HEK293 (cell line): ENCODE data around the gene RGS9.

ENCODE experiments used
- CTCF ChIA-PET: fragments of 350-600 bp; formaldehyde crosslinking; extraction: SDS; loops from one replicate; lab custom pipeline; 2021; ENCODE audit warnings: antibody characterized with exemption; lab: Yijun Ruan, JAX
- POLR2A ChIA-PET: fragments of 300-600 bp; formaldehyde crosslinking; extraction: SDS; loops from one replicate; lab custom pipeline; 2020; ENCODE audit warnings: antibody characterized with exemption, inconsistent platforms; lab: Yijun Ruan, JAX
- H3K27ac ChIP-seq: fragments of 200-500 bp; sonication (Bioruptor generic); 2 replicates; pipeline ENCODE4 v1.5.1; 2014; ENCODE audit warnings: low read depth, low read length, control low read depth, inconsistent platforms; ENCODE audit errors: extremely low read depth
- H3K36me3 ChIP-seq, 2 experiments: fragments of 200-500 bp in 1 of 2; sonication (Bioruptor generic) in 1 of 2; 1 replicate in 1 of 2; 2 replicates in 1 of 2; pipeline ENCODE4 v1.5.1; 2014 to 2017; ENCODE audit warnings: inconsistent platforms in 2 of 2, low read length in 2 of 2; ENCODE audit not compliant: control insufficient read depth in 2 of 2, insufficient read depth in 1 of 2
- H3K4me1 ChIP-seq: fragments of 200-500 bp; sonication (Bioruptor generic); 2 replicates; pipeline ENCODE4 v1.5.1; 2014; ENCODE audit warnings: mild to moderate bottlenecking, low read length, inconsistent platforms; ENCODE audit not compliant: control insufficient read depth, insufficient read depth
- H3K4me3 ChIP-seq: 2 replicates; pipeline ENCODE4 v1.5.1; 2011; ENCODE audit warnings: low read depth, mild to moderate bottlenecking, control low read depth, low read length, moderate library complexity
- H3K9me3 ChIP-seq: fragments of 200-500 bp; sonication (Bioruptor generic); 2 replicates; pipeline ENCODE4 v1.5.1; 2014; ENCODE audit warnings: low read depth, low read length, inconsistent platforms; ENCODE audit not compliant: control insufficient read depth, insufficient read depth
- BCL11A ChIP-seq: fragments of 450-650 bp; formaldehyde crosslinking; IDR thresholded peaks from 2 replicates; pipeline ENCODE4 v1.5.1; 2016; ENCODE audit warnings: low read depth, missing biosample characterization, missing genetic modification characterization
- GLI2 ChIP-seq: fragments of 450-650 bp; formaldehyde crosslinking; IDR thresholded peaks from 2 replicates; pipeline ENCODE4; 2017; ENCODE audit warnings: missing biosample characterization, missing genetic modification characterization, low read depth, borderline replicate concordance
- KLF1 ChIP-seq: fragments of 450-650 bp; formaldehyde crosslinking; IDR thresholded peaks from 2 replicates; pipeline ENCODE4 v1.5.1; 2016; ENCODE audit warnings: missing biosample characterization, missing genetic modification characterization
- KLF8 ChIP-seq: fragments of 450-650 bp; formaldehyde crosslinking; IDR thresholded peaks from 2 replicates; pipeline ENCODE4 v1.5.1; 2016; ENCODE audit warnings: missing biosample characterization, missing genetic modification characterization
- MEIS1 ChIP-seq: sonication (generic); formaldehyde crosslinking; IDR thresholded peaks from 2 replicates; pipeline ENCODE4 v1.8.1; 2022; ENCODE audit warnings: missing genetic modification reagents, mild to moderate bottlenecking, borderline replicate concordance
- SP7 ChIP-seq: fragments of 450-650 bp; formaldehyde crosslinking; IDR thresholded peaks from 2 replicates; pipeline ENCODE4 v1.5.1; 2016; ENCODE audit warnings: missing biosample characterization, missing genetic modification characterization
- TCF7L2 ChIP-seq: IDR thresholded peaks from 2 replicates; pipeline ENCODE4 v1.6.1; 2011; ENCODE audit warnings: low read depth, mild to moderate bottlenecking, inconsistent platforms, low read length, moderate library complexity, borderline replicate concordance
- ZBTB7A ChIP-seq: fragments of 450-650 bp; formaldehyde crosslinking; IDR thresholded peaks from 2 replicates; pipeline ENCODE4 v1.5.1; 2016; ENCODE audit warnings: low read depth, missing biosample characterization, missing genetic modification characterization
- ZIC2 ChIP-seq: fragments of 450-650 bp; formaldehyde crosslinking; IDR thresholded peaks from 2 replicates; pipeline ENCODE4 v1.5.1; 2016; ENCODE audit warnings: missing biosample characterization, missing genetic modification characterization
- ZNF133 ChIP-seq: fragments of 450-650 bp; formaldehyde crosslinking; IDR thresholded peaks from 2 replicates; pipeline ENCODE4 v1.5.1; 2016; ENCODE audit warnings: missing biosample characterization, missing genetic modification characterization
- ZNF140 ChIP-seq: fragments of 450-650 bp; formaldehyde crosslinking; IDR thresholded peaks from 2 replicates; pipeline ENCODE4 v1.5.1; 2016; ENCODE audit warnings: missing biosample characterization, missing genetic modification characterization
- ZNF155 ChIP-seq: fragments of 450-650 bp; formaldehyde crosslinking; IDR thresholded peaks from 2 replicates; pipeline ENCODE4 v1.5.1; 2016; ENCODE audit warnings: missing biosample characterization, missing genetic modification characterization
- ZNF169 ChIP-seq: fragments of 450-650 bp; formaldehyde crosslinking; IDR thresholded peaks from 2 replicates; pipeline ENCODE4 v1.5.1; 2016; ENCODE audit warnings: missing biosample characterization, missing genetic modification characterization
- ZNF202 ChIP-seq: fragments of 450-650 bp; formaldehyde crosslinking; IDR thresholded peaks from 2 replicates; pipeline ENCODE4 v1.5.1; 2016; ENCODE audit warnings: missing biosample characterization, missing genetic modification characterization, borderline replicate concordance
- ZNF354C ChIP-seq: fragments of 450-650 bp; formaldehyde crosslinking; IDR thresholded peaks from 2 replicates; pipeline ENCODE4 v1.5.1; 2016; ENCODE audit warnings: missing biosample characterization, missing genetic modification characterization, low read depth, borderline replicate concordance
- ZNF433 ChIP-seq: fragments of 450-650 bp; formaldehyde crosslinking; IDR thresholded peaks from 2 replicates; pipeline ENCODE4 v1.5.1; 2016; ENCODE audit warnings: missing biosample characterization, missing genetic modification characterization, low read depth
- ZNF514 ChIP-seq: fragments of 450-650 bp; formaldehyde crosslinking; IDR thresholded peaks from 2 replicates; pipeline ENCODE4 v1.5.1; 2016; ENCODE audit warnings: missing biosample characterization, missing genetic modification characterization
- ZNF571 ChIP-seq: fragments of 450-650 bp; formaldehyde crosslinking; IDR thresholded peaks from 2 replicates; pipeline ENCODE4 v1.5.0; 2017; ENCODE audit warnings: missing biosample characterization, missing genetic modification characterization
- ZNF600 ChIP-seq: fragments of 450-650 bp; formaldehyde crosslinking; IDR thresholded peaks from 2 replicates; pipeline ENCODE4 v1.5.1; 2016; ENCODE audit warnings: missing biosample characterization, missing genetic modification characterization
- ZNF658 ChIP-seq: fragments of 450-650 bp; formaldehyde crosslinking; IDR thresholded peaks from 2 replicates; pipeline ENCODE4; 2016; ENCODE audit warnings: missing biosample characterization, missing genetic modification characterization
- TF ChIP-seq, protein P1 (sequence below): fragments of 450-650 bp; formaldehyde crosslinking; IDR thresholded peaks from 2 replicates; pipeline ENCODE4 v1.5.1; 2016; ENCODE audit warnings: missing biosample characterization, missing genetic modification characterization
- TF ChIP-seq, protein P2 (sequence below): fragments of 450-650 bp; IDR thresholded peaks from 2 replicates; pipeline ENCODE4 v1.5.1; 2018; ENCODE audit warnings: missing biosample characterization, mild to moderate bottlenecking, missing genetic modification characterization
- TF ChIP-seq, protein P3 (sequence below): fragments of 450-650 bp; formaldehyde crosslinking; IDR thresholded peaks from 2 replicates; pipeline ENCODE4 v1.5.1; 2017; ENCODE audit warnings: missing biosample characterization, missing genetic modification characterization
- TF ChIP-seq, protein P4 (sequence below): fragments of 450-650 bp; formaldehyde crosslinking; IDR thresholded peaks from 2 replicates; pipeline ENCODE4 v1.5.1; 2016; ENCODE audit warnings: missing biosample characterization, missing genetic modification characterization, borderline replicate concordance

The RGS9 gene

DNA sequence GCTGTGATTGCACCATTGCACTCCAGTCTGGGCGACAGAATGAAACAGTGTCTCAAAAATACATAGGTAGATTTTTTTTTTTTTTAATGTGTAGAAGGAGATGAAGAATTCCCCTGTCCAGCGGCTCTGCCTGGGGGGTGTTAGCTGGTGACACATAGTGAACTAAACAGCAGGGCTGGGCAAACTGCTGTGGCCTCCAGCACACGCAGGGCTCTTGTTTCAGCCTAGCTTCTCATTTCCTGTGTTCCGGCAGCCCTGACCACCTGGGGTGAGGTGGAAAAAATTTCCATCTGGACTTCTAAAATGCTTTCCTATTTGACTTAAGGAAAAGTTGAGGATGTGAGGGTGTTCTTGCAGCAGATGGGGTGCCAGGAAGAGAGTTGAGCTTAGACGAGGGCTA lies 33.3 kb upstream of the RGS9 start (continued):
- TF ChIP-seq ZNF514 (tag by site-specific recombination) = no peak
- TF ChIP-seq ZNF600 (tag by site-specific recombination) = 0 out of 2 replicates have a peak, but pooled peaks have one; percentile 22
- TF ChIP-seq KLF1 (tag by site-specific recombination) = no peak
- peak; percentile 74 for TF ChIP-seq ZIC2 (tag by site-specific recombination)
- no peak for TF ChIP-seq ZBTB7A (tag by site-specific recombination)

DNA sequence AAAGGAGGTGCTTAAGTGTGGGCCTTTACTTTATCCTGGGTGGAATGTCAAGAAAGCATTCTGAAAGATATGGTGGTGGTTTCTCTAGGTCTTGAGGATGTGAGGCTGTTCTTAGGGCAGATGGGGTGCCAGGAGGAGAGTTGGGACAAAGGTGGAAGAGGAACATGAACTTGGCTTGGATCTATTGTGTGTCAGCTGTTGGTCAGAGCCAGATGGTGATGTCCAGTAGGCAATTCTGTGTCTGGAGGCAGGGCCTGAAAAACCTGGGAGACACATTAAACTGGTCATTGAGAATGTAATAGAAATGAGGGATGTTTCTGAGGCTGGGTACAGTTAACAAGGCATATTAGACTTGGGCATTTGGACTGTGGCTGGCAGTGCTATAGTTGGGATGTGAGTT lies 32.6 kb upstream of the RGS9 start:
- no peaks in the 10 kb centered on the region for H3K9me3 ChIP-seq
- peaks cover 10% of the 10 kb centered on the region; the same call in 1 of the 2 replicates for H3K4me1 ChIP-seq
- H3K4me3 ChIP-seq = no peak overlapping the region
- POLR2A ChIA-PET = interaction anchor here (0.6 kb wide), 1 partner anchor 10 kb away, joined by 3 read pairs; no protein-coding TSS in a partner anchor
- no peak overlapping the region for H3K27ac ChIP-seq
- CTCF ChIA-PET = interaction anchor here (1.0 to 1.6 kb wide), 2 partner anchors 99 to 127 kb away, joined by 3 read pairs; no protein-coding TSS in a partner anchor
- TF ChIP-seq, protein P1, sequence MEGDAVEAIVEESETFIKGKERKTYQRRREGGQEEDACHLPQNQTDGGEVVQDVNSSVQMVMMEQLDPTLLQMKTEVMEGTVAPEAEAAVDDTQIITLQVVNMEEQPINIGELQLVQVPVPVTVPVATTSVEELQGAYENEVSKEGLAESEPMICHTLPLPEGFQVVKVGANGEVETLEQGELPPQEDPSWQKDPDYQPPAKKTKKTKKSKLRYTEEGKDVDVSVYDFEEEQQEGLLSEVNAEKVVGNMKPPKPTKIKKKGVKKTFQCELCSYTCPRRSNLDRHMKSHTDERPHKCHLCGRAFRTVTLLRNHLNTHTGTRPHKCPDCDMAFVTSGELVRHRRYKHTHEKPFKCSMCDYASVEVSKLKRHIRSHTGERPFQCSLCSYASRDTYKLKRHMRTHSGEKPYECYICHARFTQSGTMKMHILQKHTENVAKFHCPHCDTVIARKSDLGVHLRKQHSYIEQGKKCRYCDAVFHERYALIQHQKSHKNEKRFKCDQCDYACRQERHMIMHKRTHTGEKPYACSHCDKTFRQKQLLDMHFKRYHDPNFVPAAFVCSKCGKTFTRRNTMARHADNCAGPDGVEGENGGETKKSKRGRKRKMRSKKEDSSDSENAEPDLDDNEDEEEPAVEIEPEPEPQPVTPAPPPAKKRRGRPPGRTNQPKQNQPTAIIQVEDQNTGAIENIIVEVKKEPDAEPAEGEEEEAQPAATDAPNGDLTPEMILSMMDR = no peak
- TF ChIP-seq ZNF202 (tag by site-specific recombination) (no peak), ZNF354C (no peak), ZNF133 (tag by site-specific recombination) (no peak), TCF7L2 (no peak), SP7 (no peak), ZNF169 (tag by site-specific recombination) (no peak), GLI2 (tag by site-specific recombination) (no peak), ZBTB7A (tag by site-specific recombination) (no peak), ZNF433 (tag by site-specific recombination) (no peak), MEIS1 (no peak), ZNF571 (no peak), BCL11A (tag by site-specific recombination) (no peak), ZNF140 (tag by site-specific recombination) (no peak), KLF8 (tag by site-specific recombination) (no peak), ZNF155 (tag by site-specific recombination) (no peak), ZNF658 (tag by site-specific recombination) (no peak)
- TF ChIP-seq, protein P2, sequence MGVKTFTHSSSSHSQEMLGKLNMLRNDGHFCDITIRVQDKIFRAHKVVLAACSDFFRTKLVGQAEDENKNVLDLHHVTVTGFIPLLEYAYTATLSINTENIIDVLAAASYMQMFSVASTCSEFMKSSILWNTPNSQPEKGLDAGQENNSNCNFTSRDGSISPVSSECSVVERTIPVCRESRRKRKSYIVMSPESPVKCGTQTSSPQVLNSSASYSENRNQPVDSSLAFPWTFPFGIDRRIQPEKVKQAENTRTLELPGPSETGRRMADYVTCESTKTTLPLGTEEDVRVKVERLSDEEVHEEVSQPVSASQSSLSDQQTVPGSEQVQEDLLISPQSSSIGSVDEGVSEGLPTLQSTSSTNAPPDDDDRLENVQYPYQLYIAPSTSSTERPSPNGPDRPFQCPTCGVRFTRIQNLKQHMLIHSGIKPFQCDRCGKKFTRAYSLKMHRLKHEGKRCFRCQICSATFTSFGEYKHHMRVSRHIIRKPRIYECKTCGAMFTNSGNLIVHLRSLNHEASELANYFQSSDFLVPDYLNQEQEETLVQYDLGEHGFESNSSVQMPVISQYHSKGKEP = no peak
- TF ChIP-seq, protein P3, sequence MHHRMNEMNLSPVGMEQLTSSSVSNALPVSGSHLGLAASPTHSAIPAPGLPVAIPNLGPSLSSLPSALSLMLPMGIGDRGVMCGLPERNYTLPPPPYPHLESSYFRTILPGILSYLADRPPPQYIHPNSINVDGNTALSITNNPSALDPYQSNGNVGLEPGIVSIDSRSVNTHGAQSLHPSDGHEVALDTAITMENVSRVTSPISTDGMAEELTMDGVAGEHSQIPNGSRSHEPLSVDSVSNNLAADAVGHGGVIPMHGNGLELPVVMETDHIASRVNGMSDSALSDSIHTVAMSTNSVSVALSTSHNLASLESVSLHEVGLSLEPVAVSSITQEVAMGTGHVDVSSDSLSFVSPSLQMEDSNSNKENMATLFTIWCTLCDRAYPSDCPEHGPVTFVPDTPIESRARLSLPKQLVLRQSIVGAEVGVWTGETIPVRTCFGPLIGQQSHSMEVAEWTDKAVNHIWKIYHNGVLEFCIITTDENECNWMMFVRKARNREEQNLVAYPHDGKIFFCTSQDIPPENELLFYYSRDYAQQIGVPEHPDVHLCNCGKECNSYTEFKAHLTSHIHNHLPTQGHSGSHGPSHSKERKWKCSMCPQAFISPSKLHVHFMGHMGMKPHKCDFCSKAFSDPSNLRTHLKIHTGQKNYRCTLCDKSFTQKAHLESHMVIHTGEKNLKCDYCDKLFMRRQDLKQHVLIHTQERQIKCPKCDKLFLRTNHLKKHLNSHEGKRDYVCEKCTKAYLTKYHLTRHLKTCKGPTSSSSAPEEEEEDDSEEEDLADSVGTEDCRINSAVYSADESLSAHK (tag by site-specific recombination) = no peak
- TF ChIP-seq, protein P4, sequence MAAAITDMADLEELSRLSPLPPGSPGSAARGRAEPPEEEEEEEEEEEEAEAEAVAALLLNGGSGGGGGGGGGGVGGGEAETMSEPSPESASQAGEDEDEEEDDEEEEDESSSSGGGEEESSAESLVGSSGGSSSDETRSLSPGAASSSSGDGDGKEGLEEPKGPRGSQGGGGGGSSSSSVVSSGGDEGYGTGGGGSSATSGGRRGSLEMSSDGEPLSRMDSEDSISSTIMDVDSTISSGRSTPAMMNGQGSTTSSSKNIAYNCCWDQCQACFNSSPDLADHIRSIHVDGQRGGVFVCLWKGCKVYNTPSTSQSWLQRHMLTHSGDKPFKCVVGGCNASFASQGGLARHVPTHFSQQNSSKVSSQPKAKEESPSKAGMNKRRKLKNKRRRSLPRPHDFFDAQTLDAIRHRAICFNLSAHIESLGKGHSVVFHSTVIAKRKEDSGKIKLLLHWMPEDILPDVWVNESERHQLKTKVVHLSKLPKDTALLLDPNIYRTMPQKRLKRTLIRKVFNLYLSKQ (tag by site-specific recombination) = no peak
- TF ChIP-seq, all 188 proteins: peak for 0
- peaks cover 0 to 36% of the 10 kb centered on the region in 2 experiments; a peak in 1 of 3 replicates for H3K36me3 ChIP-seq
